ENCODE results near the gene SLC15A1. TPM values are rescaled to one million over a fixed set of nuclear protein-coding genes. Genes with fewer than 3 reads are reported as not detected.

The SLC15A1 gene
- polyA plus RNA-seq, 1 donor (not counting 4 experiments of a cell fraction or from before 2014, with no cell fraction given): 0.10 TPM

GRCh38 chr13:98778749-98779148 lies 26.3 kb upstream of the SLC15A1 start:
- no peak overlapping the region for H2AFZ ChIP-seq (ENCODE audit: control insufficient read depth, low read length)
- FAIRE-seq: no peak
- dilution Hi-C loops (cut with MboI; ENCODE audit: extremely low pct_ligation_motif_present, low sequenced_read_pairs): no loop called here
- no peaks in the 10 kb centered on the region for H3K79me2 ChIP-seq (ENCODE audit: control insufficient read depth, insufficient read depth, low read length)
- no peak overlapping the region for H3K4me2 ChIP-seq (ENCODE audit: control insufficient read depth, extremely low read depth, insufficient read depth, low read depth, low read length)
- H3K4me3 ChIP-seq (ENCODE audit: control insufficient read depth in 2 of 3, extremely low read depth in 1 of 3, insufficient read depth in 2 of 3, low read depth in 1 of 3, low read length in 3 of 3): no peak overlapping the region
- H3K4me1 ChIP-seq (ENCODE audit: control insufficient read depth, extremely low read depth, insufficient read depth, low read length): peaks cover 4% of the 10 kb centered on the region
- TF ChIP-seq CTCF (optimal IDR thresholded peaks at IDR 0.05 in 1 of 3, IDR thresholded peaks at IDR 0.05 in 1 of 3, conservative IDR thresholded peaks at IDR 0.05 in 1 of 3; ENCODE audit: extremely low read depth in 1 of 3, insufficient read depth in 2 of 3, low read length in 3 of 3): no peak
- TF ChIP-seq EZH2 (IDR thresholded peaks at IDR 0.05; ENCODE audit: low read length): no peak
- no peaks in the 10 kb centered on the region for H3K9me1 ChIP-seq (ENCODE audit: control insufficient read depth, extremely low read depth, insufficient read depth, low read length)
- H3K27ac ChIP-seq (ENCODE audit: control insufficient read depth, insufficient read depth, low read length): no peak overlapping the region
- no peak for DNase-seq (ENCODE audit: low read depth, low spot score)
- H4K20me1 ChIP-seq (ENCODE audit: control insufficient read depth, extremely low read depth, insufficient read depth, low read length): no peaks in the 10 kb centered on the region
- no peaks in the 10 kb centered on the region for H3K36me3 ChIP-seq (ENCODE audit: control insufficient read depth in 2 of 2, extremely low read depth in 1 of 2, insufficient read depth in 2 of 2, low read length in 2 of 2)
- no peak overlapping the region for H3K9ac ChIP-seq (ENCODE audit: control insufficient read depth, extremely low read depth, insufficient read depth, low read length)
- no peaks in the 10 kb centered on the region for H3K27me3 ChIP-seq (ENCODE audit: control insufficient read depth, extremely low read depth, insufficient read depth, low read length)
- H3K9me3 ChIP-seq (ENCODE audit: control insufficient read depth, low read depth, low read length): no peaks in the 10 kb centered on the region

GRCh38 chr13:98776644-98777043 lies 24.2 kb upstream of the SLC15A1 start:
- Histone ChIP-seq H3K36me3 (ENCODE audit: control insufficient read depth in 2 of 2, extremely low read depth in 1 of 2, insufficient read depth in 2 of 2, low read length in 2 of 2) (no peaks in the 10 kb centered on the region), H3K27ac (ENCODE audit: control insufficient read depth, insufficient read depth, low read length) (no peak overlapping the region), H3K4me2 (ENCODE audit: control insufficient read depth, extremely low read depth, insufficient read depth, low read depth, low read length) (no peak overlapping the region), H3K9me1 (ENCODE audit: control insufficient read depth, extremely low read depth, insufficient read depth, low read length) (no peaks in the 10 kb centered on the region), H3K79me2 (ENCODE audit: control insufficient read depth, insufficient read depth, low read length) (no peaks in the 10 kb centered on the region), H3K4me1 (ENCODE audit: control insufficient read depth, extremely low read depth, insufficient read depth, low read length) (peaks cover 4% of the 10 kb centered on the region), H4K20me1 (ENCODE audit: control insufficient read depth, extremely low read depth, insufficient read depth, low read length) (no peaks in the 10 kb centered on the region), H3K27me3 (ENCODE audit: control insufficient read depth, extremely low read depth, insufficient read depth, low read length) (no peaks in the 10 kb centered on the region), H3K9me3 (ENCODE audit: control insufficient read depth, low read depth, low read length) (no peaks in the 10 kb centered on the region), H2AFZ (ENCODE audit: control insufficient read depth, low read length) (no peak overlapping the region), H3K4me3 (ENCODE audit: control insufficient read depth in 2 of 3, extremely low read depth in 1 of 3, insufficient read depth in 2 of 3, low read depth in 1 of 3, low read length in 3 of 3) (no peak overlapping the region), H3K9ac (ENCODE audit: control insufficient read depth, extremely low read depth, insufficient read depth, low read length) (no peak overlapping the region)
- TF ChIP-seq CTCF (optimal IDR thresholded peaks at IDR 0.05 in 1 of 3, IDR thresholded peaks at IDR 0.05 in 1 of 3, conservative IDR thresholded peaks at IDR 0.05 in 1 of 3; ENCODE audit: extremely low read depth in 1 of 3, insufficient read depth in 2 of 3, low read length in 3 of 3) (no peak), EZH2 (IDR thresholded peaks at IDR 0.05; ENCODE audit: low read length) (no peak)
- DNase-seq (ENCODE audit: low read depth, low spot score) (no peak), FAIRE-seq (no peak)
- dilution Hi-C loops (cut with MboI; ENCODE audit: extremely low pct_ligation_motif_present, low sequenced_read_pairs): no loop called here

Measured in keratinocyte (primary cell).